Mesothelial cell of epicardium (in vitro differentiated cells): ENCODE data around the gene SNUPN. TPM values are rescaled to one million over a fixed set of nuclear protein-coding genes. Genes with fewer than 3 reads are reported as not detected.
A peak's percentile ranks its signal among the peaks of the same experiment; 100 is the strongest.
"Not testable (repeated sequence)": the region's sequence is repeated elsewhere in the genome, so short reads cannot be mapped to it uniquely, and the experiment has no call there.

Experiments
- DNase-seq, 2 experiments: peaks; one replicate each; pipeline ENCODE4 v3.0.0; 2021; ENCODE audit warnings: low spot score in 2 of 2; ENCODE audit not compliant: unreplicated experiment in 2 of 2
- H3K27ac Mint-ChIP-seq: 2 replicates; pipeline ENCODE4 v1.8.0; 2021; ENCODE audit warnings: mixed read lengths
- H3K27me3 Mint-ChIP-seq: 2 replicates; pipeline ENCODE4 v1.8.0; 2021; ENCODE audit warnings: low read depth, mixed read lengths
- H3K36me3 Mint-ChIP-seq: 2 replicates; pipeline ENCODE4 v1.8.0; 2021; ENCODE audit warnings: mixed read lengths
- H3K4me1 Mint-ChIP-seq: 2 replicates; pipeline ENCODE4 v1.8.0; 2021; ENCODE audit warnings: mixed read lengths
- H3K4me3 Mint-ChIP-seq: 2 replicates; pipeline ENCODE4 v1.8.0; 2021; ENCODE audit warnings: mild to moderate bottlenecking, moderate library complexity, mixed read lengths
- H3K9me3 Mint-ChIP-seq: 2 replicates; pipeline ENCODE4 v1.8.0; 2021; ENCODE audit warnings: mixed read lengths
- CTCF ChIP-seq: fragments of 200-600 bp; sonication (generic); IDR thresholded peaks from one replicate; pipeline ENCODE4 v1.5.0; 2021; ENCODE audit warnings: antibody characterized with exemption; ENCODE audit not compliant: unreplicated experiment
- total RNA-seq: library from RNA; stranded (reverse); gene quantifications from 3 replicates; pipeline ENCODE4 v1.2.1, GENCODE V29; 2021

Gene SNUPN
- total RNA-seq, 1 donor from 2014 or later: 23.0 TPM

- Mint-ChIP-seq H3K36me3 (peaks cover 24% of the 10 kb centered on the region), H3K4me3 (no peak overlapping the region), H3K4me1 (no peaks in the 10 kb centered on the region), H3K27ac (no peak overlapping the region), H3K27me3 (no peaks in the 10 kb centered on the region), H3K9me3 (no peaks in the 10 kb centered on the region)
- TF ChIP-seq CTCF: no peak
- no peak for DNase-seq
Observed at GRCh38 chr15:75589071-75589470, 36.5 kb downstream of the SNUPN start.

DNA sequence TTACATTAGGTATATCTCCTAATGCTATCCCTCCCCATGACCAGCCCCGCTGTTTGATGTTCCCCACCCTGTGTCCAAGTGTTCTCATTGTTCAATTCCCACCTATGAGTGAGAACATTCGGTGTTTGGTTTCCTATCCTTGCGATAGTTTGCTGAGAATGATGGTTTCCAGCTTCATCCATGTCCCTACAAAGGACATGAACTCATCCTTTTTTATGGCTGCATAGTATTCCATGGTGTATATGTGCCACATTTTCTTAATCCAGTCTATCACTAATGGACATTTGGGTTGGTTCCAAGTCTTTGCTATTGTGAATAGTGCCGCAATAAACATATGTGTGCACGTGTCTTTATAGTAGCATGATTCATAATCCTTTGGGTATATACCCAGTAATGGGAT is 39.1 kb downstream of the SNUPN start:
- not testable (repeated sequence) for H3K4me1 Mint-ChIP-seq, H3K4me3 Mint-ChIP-seq, DNase-seq, H3K9me3 Mint-ChIP-seq, H3K27me3 Mint-ChIP-seq, H3K27ac Mint-ChIP-seq
- peaks cover 18% of the 10 kb centered on the region for H3K36me3 Mint-ChIP-seq

DNA sequence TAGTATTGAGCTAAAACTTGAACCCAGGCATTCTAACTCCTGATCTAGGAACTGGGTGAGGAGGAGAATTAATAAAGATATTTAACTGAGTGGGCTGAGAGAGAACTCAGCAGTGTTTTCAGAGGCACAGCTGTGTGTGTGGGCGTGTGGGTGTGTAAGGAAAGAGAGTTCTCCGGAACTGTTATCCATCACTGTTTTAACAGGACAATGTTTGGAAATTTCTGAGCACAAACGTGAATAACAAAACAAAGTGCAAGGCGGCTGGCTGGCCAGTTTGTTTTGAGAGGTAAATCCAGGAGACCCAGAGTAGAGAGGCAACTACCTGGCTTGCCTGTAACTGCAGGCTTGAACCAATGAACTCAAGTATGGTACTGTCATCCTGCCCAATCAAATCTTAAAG is 41.4 kb downstream of the SNUPN start:
- Mint-ChIP-seq H3K36me3 (peaks cover 14% of the 10 kb centered on the region), H3K27ac (peak overlapping the region; percentile 9), H3K9me3 (no peaks in the 10 kb centered on the region), H3K27me3 (no peaks in the 10 kb centered on the region), H3K4me3 (no peak overlapping the region), H3K4me1 (no peaks in the 10 kb centered on the region)
- DNase-seq: no peak
- TF ChIP-seq CTCF: no peak

GRCh38 chr15:75583701-75584100 is 41.8 kb downstream of the SNUPN start:
- no peak for DNase-seq
- peaks cover 12% of the 10 kb centered on the region for H3K36me3 Mint-ChIP-seq
- TF ChIP-seq CTCF: no peak
- H3K9me3 Mint-ChIP-seq: no peaks in the 10 kb centered on the region
- no peak overlapping the region for H3K4me3 Mint-ChIP-seq
- no peaks in the 10 kb centered on the region for H3K27me3 Mint-ChIP-seq
- no peak overlapping the region for H3K27ac Mint-ChIP-seq
- H3K4me1 Mint-ChIP-seq: no peaks in the 10 kb centered on the region

DNA sequence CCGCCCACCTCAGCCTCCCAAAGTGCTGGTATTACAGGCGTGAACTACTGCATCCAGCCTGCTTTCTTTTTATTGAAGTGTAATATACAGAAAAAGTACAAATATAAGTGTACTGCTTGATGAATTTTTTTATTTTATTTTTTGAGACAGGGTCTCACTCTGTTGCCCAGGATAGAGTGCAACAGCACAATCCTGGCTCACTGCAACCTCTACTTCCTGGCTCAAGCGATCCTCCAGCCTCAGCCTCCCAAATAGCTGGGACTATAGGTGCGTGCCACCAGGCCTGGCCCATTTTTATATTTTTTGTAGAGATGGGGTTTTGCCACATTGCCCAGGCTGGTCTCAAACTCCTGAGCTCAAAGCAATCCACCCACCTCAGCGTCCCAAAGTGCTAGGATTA is 42.6 kb downstream of the SNUPN start:
- not testable (repeated sequence) for H3K27ac Mint-ChIP-seq, H3K4me3 Mint-ChIP-seq, DNase-seq, H3K27me3 Mint-ChIP-seq, H3K9me3 Mint-ChIP-seq, H3K4me1 Mint-ChIP-seq
- peaks cover 10% of the 10 kb centered on the region for H3K36me3 Mint-ChIP-seq

GRCh38 chr15:75578948-75579920 is 46.3 kb downstream of the SNUPN start, which contains the start of gene PTPN9:
PTPN9 (minus strand) TSS chr15:75579315; CDS start chr15:75578776, 539 bp downstream.
- peak; percentile 70 to 80 for DNase-seq
- H3K9me3 Mint-ChIP-seq: no peaks in the 10 kb centered on the region
- H3K27me3 Mint-ChIP-seq: no peaks in the 10 kb centered on the region
- H3K27ac Mint-ChIP-seq: peak within 1 kb of the TSS; percentile 94
- H3K4me1 Mint-ChIP-seq: peaks cover 8% of the 10 kb centered on the region
- H3K4me3 Mint-ChIP-seq: peak within 1 kb of the TSS; percentile 94
- H3K36me3 Mint-ChIP-seq: peaks cover 1% of the 10 kb centered on the region
- no peak for TF ChIP-seq CTCF
